Activated CD4-positive, alpha-beta memory T cell treated with anti-CD3 and anti-CD28 coated beads for 36 hours (primary cell): ENCODE data around the gene NAV2. TPM values are rescaled to one million over a fixed set of nuclear protein-coding genes. Genes with fewer than 3 reads are reported as not detected.

ENCODE experiments used
- CTCF ChIA-PET: fragments of 350-600 bp; sonication (Branson Sonifier 250); formaldehyde crosslinking; loops from one replicate; lab custom pipeline; 2021; ENCODE audit warnings: antibody characterized with exemption, inconsistent platforms; lab: Charles Lee
- POLR2A ChIA-PET: fragments of 350-600 bp; sonication (Branson Sonifier 250); formaldehyde crosslinking; loops from one replicate; lab custom pipeline; 2021; ENCODE audit warnings: antibody characterized with exemption; lab: Charles Lee
- DNase-seq: peaks from one replicate; pipeline ENCODE4 v3.0.0-alpha.2; 2020
- H3K27ac Mint-ChIP-seq: one replicate; pipeline ENCODE4 v1.8.0; 2021; ENCODE audit warnings: mixed read lengths
- H3K27me3 Mint-ChIP-seq: one replicate; pipeline ENCODE4 v1.8.0; 2021; ENCODE audit warnings: mixed read lengths
- H3K36me3 Mint-ChIP-seq: one replicate; pipeline ENCODE4 v1.8.0; 2021; ENCODE audit warnings: mixed read lengths
- H3K4me1 Mint-ChIP-seq: one replicate; pipeline ENCODE4 v1.8.0; 2021; ENCODE audit warnings: low read depth, mixed read lengths
- H3K4me3 Mint-ChIP-seq: one replicate; pipeline ENCODE4 v1.8.0; 2021; ENCODE audit warnings: mild to moderate bottlenecking, mixed read lengths
- H3K9me3 Mint-ChIP-seq: one replicate; pipeline ENCODE4 v1.8.0; 2021; ENCODE audit warnings: mixed read lengths
- intact Hi-C: fragments of 100-400 bp; cut with micrococcal nuclease; formaldehyde crosslinking; loops from one replicate; pipeline ENCODE4 v1.15.1; 2023
- total RNA-seq, 2 experiments: library from RNA; stranded (reverse); gene quantifications; one replicate each; pipeline ENCODE4 v1.2.3, GENCODE V29; 2021

NAV2 gene
- total RNA-seq, 2 experiments from 2014 or later, result 0.75 to 0.86 TPM

GRCh38 chr11:20056109-20056949 lies 343.7 kb downstream of the NAV2 start:
- Mint-ChIP-seq H3K27me3 (no peaks in the 10 kb centered on the region), H3K4me1 (no peaks in the 10 kb centered on the region), H3K9me3 (no peaks in the 10 kb centered on the region), H3K36me3 (no peaks in the 10 kb centered on the region), H3K4me3 (no peak overlapping the region), H3K27ac (no peak overlapping the region)
- intact Hi-C loops, result no loop called here
- POLR2A ChIA-PET, result no interaction called here
- CTCF ChIA-PET, result no interaction called here
- no peak for DNase-seq

GRCh38 chr11:20056950-20057943 lies 344.6 kb downstream of the NAV2 start:
- CTCF ChIA-PET, result no interaction called here
- Mint-ChIP-seq H3K4me3 (no peak overlapping the region), H3K36me3 (no peaks in the 10 kb centered on the region), H3K27me3 (no peaks in the 10 kb centered on the region), H3K27ac (no peak overlapping the region), H3K9me3 (no peaks in the 10 kb centered on the region), H3K4me1 (no peaks in the 10 kb centered on the region)
- intact Hi-C loops, result no loop called here
- POLR2A ChIA-PET, result no interaction called here
- no peak for DNase-seq

- H3K9me3 Mint-ChIP-seq, result no peaks in the 10 kb centered on the region
- H3K27me3 Mint-ChIP-seq, result no peaks in the 10 kb centered on the region
- H3K4me3 Mint-ChIP-seq, result no peak overlapping the region
- DNase-seq, result no peak
- no peaks in the 10 kb centered on the region for H3K36me3 Mint-ChIP-seq
- ChIA-PET CTCF (no interaction called here), POLR2A (no interaction called here)
- H3K27ac Mint-ChIP-seq, result no peak overlapping the region
- H3K4me1 Mint-ChIP-seq, result no peaks in the 10 kb centered on the region
- intact Hi-C loops, result no loop called here
Measured at GRCh38 chr11:20058749-20059458, 346.3 kb downstream of the NAV2 start.

GRCh38 chr11:20059587-20060021 lies 347.0 kb downstream of the NAV2 start:
- H3K9me3 Mint-ChIP-seq, result no peaks in the 10 kb centered on the region
- H3K36me3 Mint-ChIP-seq, result no peaks in the 10 kb centered on the region
- DNase-seq, result no peak
- intact Hi-C loops, result no loop called here
- no peak overlapping the region for H3K27ac Mint-ChIP-seq
- no peaks in the 10 kb centered on the region for H3K27me3 Mint-ChIP-seq
- POLR2A ChIA-PET, result no interaction called here
- H3K4me1 Mint-ChIP-seq, result no peaks in the 10 kb centered on the region
- H3K4me3 Mint-ChIP-seq, result no peak overlapping the region
- CTCF ChIA-PET, result no interaction called here

GRCh38 chr11:20060181-20060580 lies 347.5 kb downstream of the NAV2 start:
- H3K4me1 Mint-ChIP-seq, result no peaks in the 10 kb centered on the region
- POLR2A ChIA-PET, result no interaction called here
- no peaks in the 10 kb centered on the region for H3K36me3 Mint-ChIP-seq
- DNase-seq, result no peak
- no peak overlapping the region for H3K27ac Mint-ChIP-seq
- no peaks in the 10 kb centered on the region for H3K27me3 Mint-ChIP-seq
- no peaks in the 10 kb centered on the region for H3K9me3 Mint-ChIP-seq
- no peak overlapping the region for H3K4me3 Mint-ChIP-seq
- intact Hi-C loops, result no loop called here
- CTCF ChIA-PET, result no interaction called here

- no peak for DNase-seq
- ChIA-PET CTCF (no interaction called here), POLR2A (no interaction called here)
- Mint-ChIP-seq H3K4me3 (no peak overlapping the region), H3K27ac (no peak overlapping the region), H3K9me3 (no peaks in the 10 kb centered on the region), H3K36me3 (no peaks in the 10 kb centered on the region), H3K4me1 (no peaks in the 10 kb centered on the region), H3K27me3 (no peaks in the 10 kb centered on the region)
- intact Hi-C loops, result no loop called here
Measured at GRCh38 chr11:20060647-20061205, 348.1 kb downstream of the NAV2 start.

- ChIA-PET POLR2A (no interaction called here), CTCF (no interaction called here)
- no peaks in the 10 kb centered on the region for H3K9me3 Mint-ChIP-seq
- no peaks in the 10 kb centered on the region for H3K4me1 Mint-ChIP-seq
- intact Hi-C loops, result no loop called here
- no peak overlapping the region for H3K4me3 Mint-ChIP-seq
- H3K27me3 Mint-ChIP-seq, result no peaks in the 10 kb centered on the region
- H3K36me3 Mint-ChIP-seq, result no peaks in the 10 kb centered on the region
- H3K27ac Mint-ChIP-seq, result no peak overlapping the region
- no peak for DNase-seq
Measured at GRCh38 chr11:20061776-20062175, 349.1 kb downstream of the NAV2 start.

- intact Hi-C loops, result no loop called here
- Mint-ChIP-seq H3K27ac (no peak overlapping the region), H3K4me3 (no peak overlapping the region)
Measured at GRCh38 chr11:20064961-20065405, 352.3 kb downstream of the NAV2 start.

GRCh38 chr11:20065406-20065805 lies 352.8 kb downstream of the NAV2 start:
- POLR2A ChIA-PET, result no interaction called here
- Mint-ChIP-seq H3K36me3 (no peaks in the 10 kb centered on the region), H3K9me3 (no peaks in the 10 kb centered on the region), H3K4me3 (no peak overlapping the region), H3K27ac (no peak overlapping the region), H3K27me3 (no peaks in the 10 kb centered on the region), H3K4me1 (no peaks in the 10 kb centered on the region)
- CTCF ChIA-PET, result no interaction called here
- intact Hi-C loops, result no loop called here
- DNase-seq, result no peak

More at GRCh38 chr11:20064961-20065405, 352.3 kb downstream of the NAV2 start:
- no peaks in the 10 kb centered on the region for H3K27me3 Mint-ChIP-seq
- no peaks in the 10 kb centered on the region for H3K9me3 Mint-ChIP-seq
- DNase-seq, result no peak
- ChIA-PET CTCF (no interaction called here), POLR2A (no interaction called here)
- H3K36me3 Mint-ChIP-seq, result no peaks in the 10 kb centered on the region
- no peaks in the 10 kb centered on the region for H3K4me1 Mint-ChIP-seq

- ChIA-PET CTCF (no interaction called here), POLR2A (no interaction called here)
- DNase-seq, result no peak
- H3K9me3 Mint-ChIP-seq, result no peaks in the 10 kb centered on the region
- no peaks in the 10 kb centered on the region for H3K36me3 Mint-ChIP-seq
- H3K27me3 Mint-ChIP-seq, result no peaks in the 10 kb centered on the region
- intact Hi-C loops, result no loop called here
- H3K4me3 Mint-ChIP-seq, result no peak overlapping the region
- no peak overlapping the region for H3K27ac Mint-ChIP-seq
- H3K4me1 Mint-ChIP-seq, result no peaks in the 10 kb centered on the region
Measured at GRCh38 chr11:20066013-20066782, 353.6 kb downstream of the NAV2 start.

GRCh38 chr11:20066783-20067156 lies 354.1 kb downstream of the NAV2 start:
- no peak overlapping the region for H3K4me3 Mint-ChIP-seq
- H3K27ac Mint-ChIP-seq, result no peak overlapping the region
- ChIA-PET POLR2A (no interaction called here), CTCF (no interaction called here)
- no peaks in the 10 kb centered on the region for H3K9me3 Mint-ChIP-seq
- no peaks in the 10 kb centered on the region for H3K4me1 Mint-ChIP-seq
- DNase-seq, result no peak
- intact Hi-C loops, result no loop called here
- no peaks in the 10 kb centered on the region for H3K36me3 Mint-ChIP-seq
- no peaks in the 10 kb centered on the region for H3K27me3 Mint-ChIP-seq
